ENCODE results near the gene KRTAP10-2. TPM values are rescaled to one million over a fixed set of nuclear protein-coding genes. Genes with fewer than 3 reads are reported as not detected.

KRTAP10-2 gene
- total RNA-seq, 1 donor from 2014 or later = not detected

DNA sequence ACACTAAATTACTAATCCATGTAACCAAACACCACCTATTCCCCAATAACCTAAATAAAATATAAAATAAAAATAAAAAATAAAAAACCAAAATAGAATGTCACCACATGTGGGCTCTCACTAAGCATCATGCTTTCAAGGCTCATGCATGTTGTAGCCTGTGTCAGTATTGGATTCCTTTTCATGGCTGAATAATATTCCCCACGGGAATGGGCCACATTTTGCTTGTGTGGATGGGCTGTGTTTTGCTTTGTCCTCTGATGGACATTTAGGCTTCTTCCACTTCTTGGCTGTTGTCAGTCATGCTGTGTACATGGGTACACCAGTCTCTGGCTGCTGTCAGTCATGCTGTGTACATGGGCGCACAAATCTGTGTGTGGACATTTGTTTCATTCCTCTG, 37.8 kb upstream of the KRTAP10-2 start:
- no peak for DNase-seq (ENCODE audit: extremely low spot score, unreplicated experiment)
- TF ChIP-seq, protein P1, sequence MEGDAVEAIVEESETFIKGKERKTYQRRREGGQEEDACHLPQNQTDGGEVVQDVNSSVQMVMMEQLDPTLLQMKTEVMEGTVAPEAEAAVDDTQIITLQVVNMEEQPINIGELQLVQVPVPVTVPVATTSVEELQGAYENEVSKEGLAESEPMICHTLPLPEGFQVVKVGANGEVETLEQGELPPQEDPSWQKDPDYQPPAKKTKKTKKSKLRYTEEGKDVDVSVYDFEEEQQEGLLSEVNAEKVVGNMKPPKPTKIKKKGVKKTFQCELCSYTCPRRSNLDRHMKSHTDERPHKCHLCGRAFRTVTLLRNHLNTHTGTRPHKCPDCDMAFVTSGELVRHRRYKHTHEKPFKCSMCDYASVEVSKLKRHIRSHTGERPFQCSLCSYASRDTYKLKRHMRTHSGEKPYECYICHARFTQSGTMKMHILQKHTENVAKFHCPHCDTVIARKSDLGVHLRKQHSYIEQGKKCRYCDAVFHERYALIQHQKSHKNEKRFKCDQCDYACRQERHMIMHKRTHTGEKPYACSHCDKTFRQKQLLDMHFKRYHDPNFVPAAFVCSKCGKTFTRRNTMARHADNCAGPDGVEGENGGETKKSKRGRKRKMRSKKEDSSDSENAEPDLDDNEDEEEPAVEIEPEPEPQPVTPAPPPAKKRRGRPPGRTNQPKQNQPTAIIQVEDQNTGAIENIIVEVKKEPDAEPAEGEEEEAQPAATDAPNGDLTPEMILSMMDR (IDR thresholded peaks at IDR 0.05) = no peak
- peaks cover 35% of the 10 kb centered on the region for H3K27me3 Mint-ChIP-seq (ENCODE audit: unreplicated experiment)

DNA sequence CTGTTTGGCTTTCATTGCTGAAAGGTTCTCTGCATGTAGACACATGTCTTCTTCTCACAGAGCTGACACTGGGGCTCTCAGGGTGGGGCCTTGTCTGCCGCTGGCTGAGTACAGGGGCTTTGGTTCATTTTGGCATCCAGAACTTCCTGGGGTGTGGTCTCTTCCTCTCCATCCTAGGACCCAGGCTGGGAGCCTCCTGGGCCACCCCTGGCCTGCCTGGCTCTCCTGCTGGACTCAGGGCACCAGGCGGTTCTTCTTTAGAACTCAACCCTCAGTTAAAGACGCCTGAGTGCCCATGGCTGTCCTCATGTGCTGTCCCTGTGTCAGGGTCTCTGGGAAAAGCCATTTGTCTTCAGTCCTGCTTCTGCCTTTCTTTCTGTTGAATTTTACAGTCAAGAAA, 34.6 kb upstream of the KRTAP10-2 start:
- Mint-ChIP-seq H3K36me3 (ENCODE audit: unreplicated experiment) (no peaks in the 10 kb centered on the region), H3K27me3 (ENCODE audit: unreplicated experiment) (peaks cover 33% of the 10 kb centered on the region), H3K9me3 (ENCODE audit: unreplicated experiment) (peaks cover 9% of the 10 kb centered on the region), H3K27ac (ENCODE audit: unreplicated experiment) (no peak overlapping the region), H3K4me3 (ENCODE audit: unreplicated experiment) (no peak overlapping the region), H3K4me1 (ENCODE audit: unreplicated experiment) (peaks cover 3% of the 10 kb centered on the region)
- TF ChIP-seq, protein P1 (IDR thresholded peaks at IDR 0.05) = no peak
- peak; percentile 62 for DNase-seq (ENCODE audit: extremely low spot score, unreplicated experiment)

More for the DNA sequence above, 37.8 kb upstream of the KRTAP10-2 start:
- H3K9me3 Mint-ChIP-seq (ENCODE audit: unreplicated experiment) = no peaks in the 10 kb centered on the region
- peaks cover 3% of the 10 kb centered on the region for H3K4me1 Mint-ChIP-seq (ENCODE audit: unreplicated experiment)
- no peak overlapping the region for H3K27ac Mint-ChIP-seq (ENCODE audit: unreplicated experiment)
- H3K4me3 Mint-ChIP-seq (ENCODE audit: unreplicated experiment) = no peak overlapping the region
- no peaks in the 10 kb centered on the region for H3K36me3 Mint-ChIP-seq (ENCODE audit: unreplicated experiment)

DNA sequence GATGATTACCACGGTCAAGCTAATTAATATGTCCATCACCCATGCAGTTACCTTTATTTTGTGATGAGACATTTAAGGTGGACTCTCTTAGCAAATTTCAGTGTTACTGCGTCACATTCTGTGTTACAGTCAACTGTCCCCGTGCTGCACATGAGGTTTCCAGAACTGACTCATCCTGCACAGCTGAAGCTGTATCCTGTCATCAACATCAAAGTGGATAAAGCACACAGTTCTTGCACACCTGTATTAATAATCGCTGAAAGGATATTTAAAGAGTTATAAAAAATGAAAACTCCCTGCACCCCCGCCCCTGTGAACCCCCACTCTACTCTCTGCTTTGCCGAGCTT, 32.5 kb upstream of the KRTAP10-2 start:
- H3K4me3 Mint-ChIP-seq (ENCODE audit: unreplicated experiment) = no peak overlapping the region
- peaks cover 33% of the 10 kb centered on the region for H3K27me3 Mint-ChIP-seq (ENCODE audit: unreplicated experiment)
- no peak overlapping the region for H3K27ac Mint-ChIP-seq (ENCODE audit: unreplicated experiment)
- peaks cover 10% of the 10 kb centered on the region for H3K9me3 Mint-ChIP-seq (ENCODE audit: unreplicated experiment)
- H3K4me1 Mint-ChIP-seq (ENCODE audit: unreplicated experiment) = peaks cover 3% of the 10 kb centered on the region
- DNase-seq (ENCODE audit: extremely low spot score, unreplicated experiment) = no peak
- H3K36me3 Mint-ChIP-seq (ENCODE audit: unreplicated experiment) = no peaks in the 10 kb centered on the region
- TF ChIP-seq, protein P1 (IDR thresholded peaks at IDR 0.05) = no peak

DNA sequence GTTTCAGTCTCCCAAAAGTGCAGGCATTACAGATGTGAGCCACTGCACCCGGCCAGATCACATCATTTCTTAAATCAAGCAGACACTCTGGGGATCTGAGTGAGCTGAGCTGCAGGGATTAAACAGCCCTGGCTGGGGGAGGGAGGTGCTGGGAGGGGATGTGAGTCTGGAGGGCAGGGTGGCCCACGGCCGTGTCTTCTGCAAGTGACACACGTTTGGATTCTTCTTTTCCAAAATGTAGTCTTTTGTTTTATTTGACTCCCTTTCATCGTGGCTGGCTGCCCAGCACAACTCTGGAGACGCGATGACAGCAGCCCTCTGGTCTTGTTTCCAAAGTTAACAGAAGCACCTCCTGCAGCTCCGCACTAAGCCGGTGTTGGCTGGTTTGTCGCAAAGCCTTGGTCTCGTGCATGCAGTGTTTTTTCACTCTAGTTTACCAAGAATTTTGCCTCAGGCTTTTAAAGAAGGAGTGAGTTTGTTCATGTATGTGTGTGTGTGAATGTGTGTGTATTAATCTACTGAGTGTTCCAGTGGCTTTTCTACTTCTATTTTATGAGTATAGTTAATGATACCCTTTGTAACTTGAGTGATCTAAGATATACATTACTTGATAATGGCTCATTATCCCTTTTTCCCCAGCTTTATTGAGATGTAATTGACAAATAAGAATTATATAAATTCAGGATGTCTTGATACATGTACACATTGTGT, 31.9 kb upstream of the KRTAP10-2 start:
- Mint-ChIP-seq H3K9me3 (ENCODE audit: unreplicated experiment) (peaks cover 11% of the 10 kb centered on the region), H3K4me3 (ENCODE audit: unreplicated experiment) (no peak overlapping the region)
- peak; percentile 79 for DNase-seq (ENCODE audit: extremely low spot score, unreplicated experiment)

DNA sequence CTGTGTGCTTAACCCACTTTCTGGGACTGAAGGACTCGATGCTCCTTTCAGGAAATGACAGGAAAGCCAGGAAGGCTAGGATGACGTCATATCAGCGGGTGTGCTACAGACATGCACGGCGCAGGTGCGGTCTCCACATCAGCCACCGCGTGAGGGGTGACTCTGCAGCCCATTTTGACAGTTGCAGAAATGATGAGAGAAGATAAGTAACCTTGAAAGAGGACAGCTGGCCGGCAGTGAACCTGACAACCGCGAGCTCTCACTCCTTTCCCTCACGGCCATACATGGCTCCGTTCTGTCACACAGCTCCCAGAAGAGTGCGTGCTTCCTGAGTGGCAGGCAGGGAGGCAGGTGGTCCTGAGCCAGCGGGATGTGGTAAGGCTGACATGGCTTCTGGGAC, 30.8 kb upstream of the KRTAP10-2 start:
- Mint-ChIP-seq H3K27ac (ENCODE audit: unreplicated experiment) (no peak overlapping the region), H3K4me1 (ENCODE audit: unreplicated experiment) (peaks cover 3% of the 10 kb centered on the region), H3K4me3 (ENCODE audit: unreplicated experiment) (no peak overlapping the region), H3K27me3 (ENCODE audit: unreplicated experiment) (peaks cover 26% of the 10 kb centered on the region), H3K36me3 (ENCODE audit: unreplicated experiment) (no peaks in the 10 kb centered on the region), H3K9me3 (ENCODE audit: unreplicated experiment) (peaks cover 20% of the 10 kb centered on the region)
- TF ChIP-seq, protein P1 (IDR thresholded peaks at IDR 0.05) = no peak
- peak; percentile 67 for DNase-seq (ENCODE audit: extremely low spot score, unreplicated experiment)

More for the DNA sequence above, 31.9 kb upstream of the KRTAP10-2 start:
- H3K27me3 Mint-ChIP-seq (ENCODE audit: unreplicated experiment) = peaks cover 33% of the 10 kb centered on the region
- H3K36me3 Mint-ChIP-seq (ENCODE audit: unreplicated experiment) = no peaks in the 10 kb centered on the region
- H3K4me1 Mint-ChIP-seq (ENCODE audit: unreplicated experiment) = peaks cover 3% of the 10 kb centered on the region
- TF ChIP-seq, protein P1 (IDR thresholded peaks at IDR 0.05) = no peak
- H3K27ac Mint-ChIP-seq (ENCODE audit: unreplicated experiment) = no peak overlapping the region
